ENCODE results near the gene LDB2. TPM values are rescaled to one million over a fixed set of nuclear protein-coding genes. Genes with fewer than 3 reads are reported as not detected.

LDB2 gene
- total RNA-seq, 2 experiments from 2014 or later = 0.14 TPM; not detected in 1

- H3K27ac Mint-ChIP-seq = no peak overlapping the region
- no peaks in the 10 kb centered on the region for H3K27me3 Mint-ChIP-seq
- H3K4me1 Mint-ChIP-seq = no peaks in the 10 kb centered on the region
- ChIA-PET POLR2A (interaction anchor here (0.6 kb wide), 1 partner anchor 985 kb away, joined by 3 read pairs; no protein-coding TSS in a partner anchor), CTCF (interaction anchor here (1.4 kb wide), 1 partner anchor 9 kb away, joined by 3 read pairs; no protein-coding TSS in a partner anchor)
- DNase-seq (no peak), ATAC-seq (no peak)
- intact Hi-C loops (cut with DNase I, micrococcal nuclease) = no loop called here
- H3K9me3 Mint-ChIP-seq (ENCODE audit: low read depth) = no peaks in the 10 kb centered on the region
- no peak overlapping the region for H3K4me3 Mint-ChIP-seq
- H3K36me3 Mint-ChIP-seq (ENCODE audit: low read depth) = no peaks in the 10 kb centered on the region
Observed at GRCh38 chr4:16462656-16463055, 435.8 kb downstream of the LDB2 start.

GRCh38 chr4:16461362-16461761, 437.1 kb downstream of the LDB2 start:
- H3K27ac Mint-ChIP-seq = no peak overlapping the region
- H3K27me3 Mint-ChIP-seq = no peaks in the 10 kb centered on the region
- no peaks in the 10 kb centered on the region for H3K4me1 Mint-ChIP-seq
- H3K4me3 Mint-ChIP-seq = no peak overlapping the region
- intact Hi-C loops (cut with DNase I, micrococcal nuclease) = no loop called here
- no peaks in the 10 kb centered on the region for H3K9me3 Mint-ChIP-seq (ENCODE audit: low read depth)
- no peaks in the 10 kb centered on the region for H3K36me3 Mint-ChIP-seq (ENCODE audit: low read depth)
- CTCF ChIA-PET = interaction anchor here (0.7 to 1.4 kb wide), 2 partner anchors 8 to 377 kb away, joined by 3 read pairs; no protein-coding TSS in a partner anchor
- no peak for ATAC-seq
- POLR2A ChIA-PET = no interaction called here
- DNase-seq = no peak

GRCh38 chr4:16457944-16458343, 440.5 kb downstream of the LDB2 start:
- ChIA-PET CTCF (interaction anchor here (0.6 kb wide), 1 partner anchor 851 kb away, joined by 3 read pairs; no protein-coding TSS in a partner anchor), POLR2A (no interaction called here)
- ATAC-seq (no peak), DNase-seq (no peak)
- Mint-ChIP-seq H3K9me3 (ENCODE audit: low read depth) (no peaks in the 10 kb centered on the region), H3K36me3 (ENCODE audit: low read depth) (no peaks in the 10 kb centered on the region), H3K4me3 (no peak overlapping the region), H3K27me3 (no peaks in the 10 kb centered on the region), H3K27ac (no peak overlapping the region), H3K4me1 (no peaks in the 10 kb centered on the region)
- intact Hi-C loops (cut with DNase I, micrococcal nuclease) = no loop called here

Measured in activated CD4-positive, alpha-beta T cell treated with anti-CD3 and anti-CD28 coated beads for 36 hours (primary cell).